HepG2 (cell line): ENCODE data around the gene RNASE8. TPM values are rescaled to one million over a fixed set of nuclear protein-coding genes. Genes with fewer than 3 reads are reported as not detected.

Source experiments
- ATRX ChIP-seq: sonication (generic); formaldehyde crosslinking; IDR thresholded peaks from 2 replicates; pipeline ENCODE4 v1.4.0; 2020; ENCODE audit warnings: missing genetic modification reagents, borderline replicate concordance
- BRCA1 ChIP-seq: sonication (generic); formaldehyde crosslinking; IDR thresholded peaks from 2 replicates; pipeline ENCODE4 v1.4.0; 2020; ENCODE audit warnings: missing genetic modification reagents
- CHD4 ChIP-seq: fragments of 200-600 bp; sonication (generic); IDR thresholded peaks from 2 replicates; pipeline ENCODE4 v1.7.0; 2017; ENCODE audit warnings: mild to moderate bottlenecking, low read length, borderline replicate concordance
- ELF3 ChIP-seq: IDR thresholded peaks from 2 replicates; pipeline ENCODE4 v1.6.1; 2016; ENCODE audit warnings: missing genetic modification reagents, missing compliant biosample characterization
- ERF ChIP-seq: IDR thresholded peaks from 2 replicates; pipeline ENCODE4 v1.6.1; 2018; ENCODE audit warnings: missing biosample characterization, missing genetic modification reagents
- HDAC1 ChIP-seq: sonication (generic); formaldehyde crosslinking; IDR thresholded peaks from 2 replicates; pipeline ENCODE4 v1.5.1; 2020; ENCODE audit warnings: mild to moderate bottlenecking, missing genetic modification reagents
- HIVEP1 ChIP-seq: sonication (generic); formaldehyde crosslinking; IDR thresholded peaks from 2 replicates; pipeline ENCODE4 v1.4.0; 2020; ENCODE audit warnings: mild to moderate bottlenecking, missing genetic modification reagents
- SRSF9 ChIP-seq: fragments of 200-400 bp; formaldehyde crosslinking; IDR thresholded peaks from 2 replicates; pipeline ENCODE4 v1.6.1; 2018; ENCODE audit warnings: borderline replicate concordance, mild to moderate bottlenecking, low read depth, low read length; ENCODE audit not compliant: insufficient read depth, poor library complexity, severe bottlenecking
- STAT6 ChIP-seq: sonication (generic); formaldehyde crosslinking; IDR thresholded peaks from 2 replicates; pipeline ENCODE4 v1.4.0; 2020; ENCODE audit warnings: missing genetic modification reagents, mild to moderate bottlenecking, borderline replicate concordance
- YEATS4 ChIP-seq: sonication (generic); formaldehyde crosslinking; IDR thresholded peaks from 2 replicates; pipeline ENCODE4 v1.4.0; 2020; ENCODE audit warnings: missing genetic modification reagents, borderline replicate concordance
- ZBTB38 ChIP-seq: sonication (generic); formaldehyde crosslinking; IDR thresholded peaks from 2 replicates; pipeline ENCODE4 v1.5.1; 2020; ENCODE audit warnings: mild to moderate bottlenecking, missing genetic modification reagents
- ZFP82 ChIP-seq: sonication (generic); formaldehyde crosslinking; IDR thresholded peaks from 2 replicates; pipeline ENCODE4 v1.5.1; 2020; ENCODE audit warnings: mild to moderate bottlenecking, missing genetic modification reagents, borderline replicate concordance
- ZFX ChIP-seq: sonication (generic); formaldehyde crosslinking; IDR thresholded peaks from 2 replicates; pipeline ENCODE4 v1.4.0; 2020; ENCODE audit warnings: mild to moderate bottlenecking, low read depth, missing genetic modification reagents, moderate library complexity
- ZNF230 ChIP-seq: sonication (generic); formaldehyde crosslinking; IDR thresholded peaks from 2 replicates; pipeline ENCODE4 v1.4.0; 2020; ENCODE audit warnings: mild to moderate bottlenecking, missing genetic modification reagents
- ZNF234 ChIP-seq: sonication (generic); formaldehyde crosslinking; conservative IDR thresholded peaks from 2 replicates; pipeline ENCODE4 v1.5.1; 2020; ENCODE audit warnings: mild to moderate bottlenecking, missing genetic modification reagents
- ZNF430 ChIP-seq: sonication (generic); formaldehyde crosslinking; IDR thresholded peaks from 2 replicates; pipeline ENCODE4 v1.9.0; 2021; ENCODE audit warnings: mild to moderate bottlenecking, missing genetic modification reagents
- ZNF446 ChIP-seq: sonication (generic); formaldehyde crosslinking; IDR thresholded peaks from 2 replicates; pipeline ENCODE4 v1.5.0; 2020; ENCODE audit warnings: mild to moderate bottlenecking, missing genetic modification reagents
- ZNF510 ChIP-seq: sonication (generic); formaldehyde crosslinking; IDR thresholded peaks from 2 replicates; pipeline ENCODE4 v1.4.0; 2020; ENCODE audit warnings: low read depth, mild to moderate bottlenecking, missing genetic modification reagents
- ZNF577 ChIP-seq: sonication (generic); formaldehyde crosslinking; IDR thresholded peaks from 2 replicates; pipeline ENCODE4 v1.4.0; 2020; ENCODE audit warnings: mild to moderate bottlenecking, low read depth, missing genetic modification reagents, borderline replicate concordance
- ZNF772 ChIP-seq: sonication (generic); formaldehyde crosslinking; IDR thresholded peaks from 2 replicates; pipeline ENCODE4 v1.5.0; 2020; ENCODE audit warnings: mild to moderate bottlenecking, missing genetic modification reagents
- polyA plus RNA-seq, 8 experiments: library from polyadenylated mRNA; depleted of rRNA in 3 of 8; stranded (reverse) in 7 of 8; unstranded in 1 of 8; fragments of >200 nt; fragmentation: Illumina TruSeq in 4 of 8; extraction: Trizol in 4 of 8; gene quantifications; 2 replicates each; pipeline versions ENCODE4 v1.2.1 to v1.2.3, GENCODE V29; 2011 to 2016; ENCODE audit warnings: low read depth in 4 of 8, missing spikeins in 1 of 8, mixed read lengths in 1 of 8; ENCODE audit not compliant: insufficient read depth in 1 of 8
- total RNA-seq, 5 experiments: library from RNA; depleted of rRNA; stranded (reverse); fragments of >200 nt; fragmentation: Illumina TruSeq; extraction: Trizol; gene quantifications; 2 replicates each; pipeline ENCODE4 v1.2.3, GENCODE V29; 2016; ENCODE audit warnings: low read depth in 1 of 5
- TF ChIP-seq, protein P1 (sequence below): IDR thresholded peaks from 2 replicates; pipeline ENCODE4 v1.6.1; 2016; ENCODE audit warnings: missing biosample characterization, missing genetic modification reagents, low read depth
- TF ChIP-seq, protein P2 (sequence below): sonication (generic); formaldehyde crosslinking; conservative IDR thresholded peaks from 2 replicates; pipeline ENCODE4 v1.5.0; 2020; ENCODE audit warnings: missing genetic modification reagents
- TF ChIP-seq, protein P3 (sequence below): sonication (generic); formaldehyde crosslinking; IDR thresholded peaks from 2 replicates; pipeline ENCODE4 v1.4.0; 2020; ENCODE audit warnings: missing genetic modification reagents
- TF ChIP-seq, protein P4 (sequence below): sonication (generic); formaldehyde crosslinking; IDR thresholded peaks from 2 replicates; pipeline ENCODE4 v1.4.0; 2020; ENCODE audit warnings: missing genetic modification reagents

RNASE8 gene
- total and polyA plus RNA-seq, 2 of the 13 experiments (the other 11 are each of a cell fraction or from before 2014, with no cell fraction given): not detected

- TF ChIP-seq ZFX (CRISPR knock-in tag): peak; percentile 25; the same call in 1 of the 2 replicates
- TF ChIP-seq CHD4: no peak
- TF ChIP-seq, protein P1, sequence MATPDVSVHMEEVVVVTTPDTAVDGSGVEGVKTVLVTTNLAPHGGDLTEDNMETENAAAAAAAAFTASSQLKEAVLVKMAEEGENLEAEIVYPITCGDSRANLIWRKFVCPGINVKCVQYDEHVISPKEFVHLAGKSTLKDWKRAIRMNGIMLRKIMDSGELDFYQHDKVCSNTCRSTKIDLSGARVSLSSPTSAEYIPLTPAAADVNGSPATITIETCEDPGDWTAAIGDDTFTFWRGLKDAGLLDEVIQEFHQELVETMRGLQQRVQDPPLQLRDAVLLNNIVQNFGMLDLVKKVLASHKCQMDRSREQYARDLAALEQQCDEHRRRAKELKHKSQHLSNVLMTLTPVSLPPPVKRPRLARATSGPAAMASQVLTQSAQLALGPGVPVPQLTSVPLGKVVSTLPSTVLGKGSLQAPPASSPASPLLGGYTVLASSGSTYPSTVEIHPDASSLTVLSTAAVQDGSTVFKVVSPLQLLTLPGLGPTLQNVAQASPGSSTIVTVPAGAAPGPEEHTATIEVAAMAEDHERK (CRISPR knock-in tag): no peak
- no peak for TF ChIP-seq ELF3
- no peak for TF ChIP-seq ZNF577 (CRISPR knock-in tag)
- TF ChIP-seq YEATS4: no peak; the same call in 1 of the 2 replicates
- no peak for TF ChIP-seq HDAC1 (CRISPR knock-in tag)
- no peak for TF ChIP-seq ZNF510 (CRISPR knock-in tag)
- TF ChIP-seq ERF (CRISPR knock-in tag): no peak
- peak; percentile 76; the same call in 1 of the 2 replicates for TF ChIP-seq HIVEP1 (CRISPR knock-in tag)
- TF ChIP-seq ZNF230 (CRISPR knock-in tag): peak; percentile 76; the same call in 1 of the 2 replicates
- TF ChIP-seq ZFP82 (CRISPR knock-in tag): no peak
- TF ChIP-seq, protein P2, sequence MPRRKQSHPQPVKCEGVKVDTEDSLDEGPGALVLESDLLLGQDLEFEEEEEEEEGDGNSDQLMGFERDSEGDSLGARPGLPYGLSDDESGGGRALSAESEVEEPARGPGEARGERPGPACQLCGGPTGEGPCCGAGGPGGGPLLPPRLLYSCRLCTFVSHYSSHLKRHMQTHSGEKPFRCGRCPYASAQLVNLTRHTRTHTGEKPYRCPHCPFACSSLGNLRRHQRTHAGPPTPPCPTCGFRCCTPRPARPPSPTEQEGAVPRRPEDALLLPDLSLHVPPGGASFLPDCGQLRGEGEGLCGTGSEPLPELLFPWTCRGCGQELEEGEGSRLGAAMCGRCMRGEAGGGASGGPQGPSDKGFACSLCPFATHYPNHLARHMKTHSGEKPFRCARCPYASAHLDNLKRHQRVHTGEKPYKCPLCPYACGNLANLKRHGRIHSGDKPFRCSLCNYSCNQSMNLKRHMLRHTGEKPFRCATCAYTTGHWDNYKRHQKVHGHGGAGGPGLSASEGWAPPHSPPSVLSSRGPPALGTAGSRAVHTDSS (CRISPR knock-in tag): no peak
- peak; percentile 90; the same call in 1 of the 2 replicates for TF ChIP-seq ZNF430 (CRISPR knock-in tag)
- TF ChIP-seq, protein P3, sequence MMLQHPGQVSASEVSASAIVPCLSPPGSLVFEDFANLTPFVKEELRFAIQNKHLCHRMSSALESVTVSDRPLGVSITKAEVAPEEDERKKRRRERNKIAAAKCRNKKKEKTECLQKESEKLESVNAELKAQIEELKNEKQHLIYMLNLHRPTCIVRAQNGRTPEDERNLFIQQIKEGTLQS: no peak
- TF ChIP-seq, protein P4, sequence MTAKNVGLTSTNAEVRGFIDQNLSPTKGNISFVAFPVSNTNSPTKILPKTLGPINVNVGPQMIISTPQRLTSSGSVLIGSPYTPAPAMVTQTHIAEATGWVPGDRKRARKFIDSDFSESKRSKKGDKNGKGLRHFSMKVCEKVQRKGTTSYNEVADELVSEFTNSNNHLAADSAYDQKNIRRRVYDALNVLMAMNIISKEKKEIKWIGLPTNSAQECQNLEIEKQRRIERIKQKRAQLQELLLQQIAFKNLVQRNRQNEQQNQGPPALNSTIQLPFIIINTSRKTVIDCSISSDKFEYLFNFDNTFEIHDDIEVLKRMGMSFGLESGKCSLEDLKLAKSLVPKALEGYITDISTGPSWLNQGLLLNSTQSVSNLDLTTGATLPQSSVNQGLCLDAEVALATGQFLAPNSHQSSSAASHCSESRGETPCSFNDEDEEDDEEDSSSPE (CRISPR knock-in tag): no peak
- no peak for TF ChIP-seq STAT6 (CRISPR knock-in tag)
- no peak for TF ChIP-seq ZNF772 (CRISPR knock-in tag)
- TF ChIP-seq ZNF446 (CRISPR knock-in tag): no peak; the same call in 1 of the 2 replicates
- no peak for TF ChIP-seq ATRX (CRISPR knock-in tag)
- TF ChIP-seq ZBTB38 (CRISPR knock-in tag): no peak
- TF ChIP-seq SRSF9: no peak
- peak; percentile 95 for TF ChIP-seq ZNF234 (CRISPR knock-in tag)
- TF ChIP-seq BRCA1 (CRISPR knock-in tag): no peak
These were observed 13.1 kb downstream of the RNASE8 start (continued) for GRCh38 chr14:21070610-21071224.
